ENCODE results near the gene AANAT. TPM values are rescaled to one million over a fixed set of nuclear protein-coding genes. Genes with fewer than 3 reads are reported as not detected.
"Not testable (repeated sequence)": the region's sequence is repeated elsewhere in the genome, so short reads cannot be mapped to it uniquely, and the experiment has no call there.

The AANAT gene
- total RNA-seq, 1 donor from 2014 or later = not detected

GRCh38 chr17:76502341-76503211 is 35.2 kb downstream of the AANAT start:
- DNase-seq (ENCODE audit: low read depth in 2 of 2) = no peak

- DNase-seq (ENCODE audit: low read depth in 2 of 2) = no peak
Observed at GRCh38 chr17:76504117-76504516, 36.7 kb downstream of the AANAT start.

GRCh38 chr17:76506408-76507345 is 39.3 kb downstream of the AANAT start:
- peak; percentile 61 to 74 for DNase-seq (ENCODE audit: low read depth in 2 of 2)

- DNase-seq (ENCODE audit: low read depth in 2 of 2) = not testable (repeated sequence)
Observed at GRCh38 chr17:76508472-76509063, 41.2 kb downstream of the AANAT start.

- DNase-seq (ENCODE audit: low read depth in 2 of 2) = peak in 1 of 2 donors; percentile 41
Observed at GRCh38 chr17:76510831-76511244, 43.4 kb downstream of the AANAT start.

- no peak for DNase-seq (ENCODE audit: low read depth in 2 of 2)
Observed at GRCh38 chr17:76511668-76512365, 44.4 kb downstream of the AANAT start.

- no peak for DNase-seq (ENCODE audit: low read depth in 2 of 2)
Observed at GRCh38 chr17:76512366-76513305, 45.2 kb downstream of the AANAT start.

GRCh38 chr17:76513306-76513692 is 45.9 kb downstream of the AANAT start:
- no peak for DNase-seq (ENCODE audit: low read depth in 2 of 2)

- DNase-seq (ENCODE audit: low read depth in 2 of 2) = not testable (repeated sequence)
Observed at GRCh38 chr17:76514355-76514754, 47.0 kb downstream of the AANAT start.

- peak in 1 of 2 donors; percentile 28 for DNase-seq (ENCODE audit: low read depth in 2 of 2)
Observed at GRCh38 chr17:76515274-76515949, 48.0 kb downstream of the AANAT start.

- DNase-seq (ENCODE audit: low read depth in 2 of 2) = no peak
Observed at GRCh38 chr17:76517638-76518038, 50.2 kb downstream of the AANAT start.

- no peak for DNase-seq (ENCODE audit: low read depth in 2 of 2)
Observed at GRCh38 chr17:76519048-76519966, 51.9 kb downstream of the AANAT start.

Other genes starting within 250 kb of the AANAT start
- gene RNF157, start 227.1 kb upstream of the AANAT start, total RNA-seq = 0.20 and 0.22 TPM in 2 replicates
- 6.3 and 8.3 TPM in 2 replicates for gene UBALD2, start 202.3 kb upstream of the AANAT start, total RNA-seq
- 5.2 and 12.1 TPM in 2 replicates for gene QRICH2, start 159.3 kb upstream of the AANAT start, total RNA-seq
- 69.7 and 103 TPM in 2 replicates for gene PRPSAP1, start 113.7 kb upstream of the AANAT start, total RNA-seq
- gene SPHK1, start 83.0 kb upstream of the AANAT start, total RNA-seq = 193 and 276 TPM in 2 replicates
- gene UBE2O, start 14.5 kb upstream of the AANAT start, total RNA-seq = 12.3 and 13.3 TPM in 2 replicates
- gene RHBDF2, start 33.8 kb downstream of the AANAT start, total RNA-seq = 8.1 and 22.6 TPM in 2 replicates
- gene CYGB, start 70.1 kb downstream of the AANAT start, total RNA-seq = 0.60 and 2.0 TPM in 2 replicates
- gene PRCD, start 72.4 kb downstream of the AANAT start, total RNA-seq = 0.20 and 0.22 TPM in 2 replicates
- not detected in 2 replicates for gene ST6GALNAC2, start 118.3 kb downstream of the AANAT start, total RNA-seq
- not detected in 2 replicates for gene ST6GALNAC1, start 176.2 kb downstream of the AANAT start, total RNA-seq
- gene MXRA7, start 243.4 kb downstream of the AANAT start, total RNA-seq = 112 and 221 TPM in 2 replicates